ENCODE data around the gene HOXB8. TPM values are rescaled to one million over a fixed set of nuclear protein-coding genes. Genes with fewer than 3 reads are reported as not detected.

Gene HOXB8
- total RNA-seq, 1 donor from 2014 or later: 65.8 TPM

GRCh38 chr17:48610282-48611211 is 4.5 kb downstream of the HOXB8 start, which contains the start of gene HOXB7:
TSS of gene HOXB7 (minus strand) at chr17:48611017. CDS start at chr17:48610918, 99 bp downstream.
- DNase-seq (ENCODE audit: low read depth): no peak

- no peak for DNase-seq (ENCODE audit: low read depth)
Measured at GRCh38 chr17:48609759-48610281, 5.3 kb downstream of the HOXB8 start.

- no peak for DNase-seq (ENCODE audit: low read depth)
Measured at GRCh38 chr17:48609033-48609432, 6.1 kb downstream of the HOXB8 start.

GRCh38 chr17:48608494-48608834 is 6.6 kb downstream of the HOXB8 start:
- DNase-seq (ENCODE audit: low read depth): no peak

- no peak for DNase-seq (ENCODE audit: low read depth)
Measured at GRCh38 chr17:48606892-48607614, 8.0 kb downstream of the HOXB8 start.

- no peak for DNase-seq (ENCODE audit: low read depth)
Measured at GRCh38 chr17:48605991-48606891, 8.9 kb downstream of the HOXB8 start.

- DNase-seq (ENCODE audit: low read depth): no peak
Measured at GRCh38 chr17:48605409-48605919, 9.6 kb downstream of the HOXB8 start.

- DNase-seq (ENCODE audit: low read depth): peak; percentile 78
Measured at GRCh38 chr17:48604770-48605329, 10.2 kb downstream of the HOXB8 start, which contains the start of gene HOXB6. TSS of gene HOXB6 (minus strand) at chr17:48604986. CDS start at chr17:48598150, 6,836 bp downstream.

GRCh38 chr17:48603959-48604769 is 10.9 kb downstream of the HOXB8 start:
- no peak for DNase-seq (ENCODE audit: low read depth)

GRCh38 chr17:48601539-48602425 is 13.3 kb downstream of the HOXB8 start:
- peak; percentile 77 for DNase-seq (ENCODE audit: low read depth)

GRCh38 chr17:48601207-48601538 is 13.9 kb downstream of the HOXB8 start:
- DNase-seq (ENCODE audit: low read depth): no peak

GRCh38 chr17:48600244-48601098 is 14.6 kb downstream of the HOXB8 start:
- DNase-seq (ENCODE audit: low read depth): peak; percentile 63

- DNase-seq (ENCODE audit: low read depth): no peak
Measured at GRCh38 chr17:48599354-48599753, 15.7 kb downstream of the HOXB8 start.

GRCh38 chr17:48598736-48599135 is 16.4 kb downstream of the HOXB8 start:
- DNase-seq (ENCODE audit: low read depth): no peak

GRCh38 chr17:48597778-48598631 is 17.1 kb downstream of the HOXB8 start:
- peak; percentile 72 for DNase-seq (ENCODE audit: low read depth)

- no peak for DNase-seq (ENCODE audit: low read depth)
Measured at GRCh38 chr17:48597528-48597777, 17.6 kb downstream of the HOXB8 start.

- DNase-seq (ENCODE audit: low read depth): no peak
Measured at GRCh38 chr17:48596735-48597527, 18.2 kb downstream of the HOXB8 start.

All from renal cortical epithelial cell (primary cell).